Kidney capillary endothelial cell (primary cell): ENCODE data around the gene PAPOLA.
"Not testable (repeated sequence)": the region's sequence is repeated elsewhere in the genome, so short reads cannot be mapped to it uniquely, and the experiment has no call there.

ENCODE experiments used
- DNase-seq: peaks from one replicate; pipeline ENCODE4 v3.0.0-alpha.2; 2018; ENCODE audit warnings: low spot score

The PAPOLA gene

GRCh38 chr14:96502621-96503305, 581 bp downstream of the PAPOLA start:
- DNase-seq: peak; percentile 63

- no peak for DNase-seq
Measured at GRCh38 chr14:96503306-96503679, 1.1 kb downstream of the PAPOLA start.

GRCh38 chr14:96504353-96504752, 2.2 kb downstream of the PAPOLA start:
- not testable (repeated sequence) for DNase-seq

GRCh38 chr14:96507723-96508122, 5.5 kb downstream of the PAPOLA start:
- no peak for DNase-seq

GRCh38 chr14:96508900-96509299, 6.7 kb downstream of the PAPOLA start:
- DNase-seq: no peak

GRCh38 chr14:96509457-96510090, 7.4 kb downstream of the PAPOLA start:
- no peak for DNase-seq

GRCh38 chr14:96511146-96511545, 9.0 kb downstream of the PAPOLA start:
- DNase-seq: no peak

- no peak for DNase-seq
Measured at GRCh38 chr14:96511667-96512066, 9.5 kb downstream of the PAPOLA start.

- no peak for DNase-seq
Measured at GRCh38 chr14:96512122-96512521, 9.9 kb downstream of the PAPOLA start.

- DNase-seq: no peak
Measured at GRCh38 chr14:96512602-96513397, 10.6 kb downstream of the PAPOLA start.

GRCh38 chr14:96514694-96515093, 12.5 kb downstream of the PAPOLA start:
- DNase-seq: no peak

- no peak for DNase-seq
Measured at GRCh38 chr14:96515731-96516130, 13.5 kb downstream of the PAPOLA start.

- no peak for DNase-seq
Measured at GRCh38 chr14:96516351-96516750, 14.2 kb downstream of the PAPOLA start.

GRCh38 chr14:96519970-96520369, 17.8 kb downstream of the PAPOLA start:
- no peak for DNase-seq

- DNase-seq: no peak
Measured at GRCh38 chr14:96525452-96525851, 23.3 kb downstream of the PAPOLA start.

- no peak for DNase-seq
Measured at GRCh38 chr14:96532632-96533031, 30.4 kb downstream of the PAPOLA start.

- DNase-seq: no peak
Measured at GRCh38 chr14:96536807-96537206, 34.6 kb downstream of the PAPOLA start.

GRCh38 chr14:96538097-96538989, 36.2 kb downstream of the PAPOLA start:
- DNase-seq: no peak

GRCh38 chr14:96538990-96539317, 36.8 kb downstream of the PAPOLA start:
- DNase-seq: no peak

- DNase-seq: no peak
Measured at GRCh38 chr14:96554315-96554910, 52.2 kb downstream of the PAPOLA start.

- peak; percentile 18 for DNase-seq
Measured at GRCh38 chr14:96559571-96559970, 57.4 kb downstream of the PAPOLA start.

- no peak for DNase-seq
Measured at GRCh38 chr14:96564389-96564788, 62.2 kb downstream of the PAPOLA start.
